Right lobe of liver (tissue), 4 donors: ENCODE data around the gene NUCB1.

Experiments
- POLR2A ChIP-seq: fragments of 450-650 bp; IDR thresholded peaks from one replicate; pipeline ENCODE4 v1.6.1; 2017; ENCODE audit warnings: antibody characterized with exemption, mild to moderate bottlenecking
- TF ChIP-seq, protein P1 (sequence below), 4 donors: fragments of 200-600 bp in 3 of 4; fragments of 450-650 bp in 1 of 4; IDR thresholded peaks; one replicate each; pipeline versions ENCODE4 v1.5.1 to v1.8.0; 2016 to 2022; ENCODE audit warnings: antibody characterized with exemption in 4 of 4, mild to moderate bottlenecking in 2 of 4
- donor health status: DM: no; HTN: no; CAD: no.
- donor health status: DM: no; HTN: no; CAD: no.
- donor health status: DM: no; HTN: yes; CAD: no.

DNA sequence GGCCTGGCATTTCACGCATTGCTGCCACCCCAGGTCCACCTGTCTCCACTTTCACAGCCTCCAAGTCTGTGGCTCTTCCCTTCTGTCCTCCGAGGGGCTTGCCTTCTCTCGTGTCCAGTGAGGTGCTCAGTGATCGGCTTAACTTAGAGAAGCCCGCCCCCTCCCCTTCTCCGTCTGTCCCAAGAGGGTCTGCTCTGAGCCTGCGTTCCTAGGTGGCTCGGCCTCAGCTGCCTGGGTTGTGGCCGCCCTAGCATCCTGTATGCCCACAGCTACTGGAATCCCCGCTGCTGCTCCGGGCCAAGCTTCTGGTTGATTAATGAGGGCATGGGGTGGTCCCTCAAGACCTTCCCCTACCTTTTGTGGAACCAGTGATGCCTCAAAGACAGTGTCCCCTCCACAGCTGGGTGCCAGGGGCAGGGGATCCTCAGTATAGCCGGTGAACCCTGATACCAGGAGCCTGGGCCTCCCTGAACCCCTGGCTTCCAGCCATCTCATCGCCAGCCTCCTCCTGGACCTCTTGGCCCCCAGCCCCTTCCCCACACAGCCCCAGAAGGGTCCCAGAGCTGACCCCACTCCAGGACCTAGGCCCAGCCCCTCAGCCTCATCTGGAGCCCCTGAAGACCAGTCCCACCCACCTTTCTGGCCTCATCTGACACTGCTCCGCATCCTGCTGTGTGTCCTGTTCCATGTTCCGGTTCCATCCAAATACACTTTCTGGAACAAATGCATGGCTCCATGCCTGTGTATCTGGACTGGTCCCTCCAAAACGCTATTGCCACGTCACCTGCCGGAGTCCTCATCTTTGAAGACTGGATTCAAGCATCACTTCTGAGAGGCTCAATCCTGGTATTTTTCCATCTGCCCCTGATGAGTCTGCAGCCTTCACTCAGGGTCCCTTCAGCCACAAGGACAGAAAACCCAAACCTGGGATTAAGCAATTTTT, 22.7 kb downstream of the NUCB1 start:
- TF ChIP-seq, protein P1, sequence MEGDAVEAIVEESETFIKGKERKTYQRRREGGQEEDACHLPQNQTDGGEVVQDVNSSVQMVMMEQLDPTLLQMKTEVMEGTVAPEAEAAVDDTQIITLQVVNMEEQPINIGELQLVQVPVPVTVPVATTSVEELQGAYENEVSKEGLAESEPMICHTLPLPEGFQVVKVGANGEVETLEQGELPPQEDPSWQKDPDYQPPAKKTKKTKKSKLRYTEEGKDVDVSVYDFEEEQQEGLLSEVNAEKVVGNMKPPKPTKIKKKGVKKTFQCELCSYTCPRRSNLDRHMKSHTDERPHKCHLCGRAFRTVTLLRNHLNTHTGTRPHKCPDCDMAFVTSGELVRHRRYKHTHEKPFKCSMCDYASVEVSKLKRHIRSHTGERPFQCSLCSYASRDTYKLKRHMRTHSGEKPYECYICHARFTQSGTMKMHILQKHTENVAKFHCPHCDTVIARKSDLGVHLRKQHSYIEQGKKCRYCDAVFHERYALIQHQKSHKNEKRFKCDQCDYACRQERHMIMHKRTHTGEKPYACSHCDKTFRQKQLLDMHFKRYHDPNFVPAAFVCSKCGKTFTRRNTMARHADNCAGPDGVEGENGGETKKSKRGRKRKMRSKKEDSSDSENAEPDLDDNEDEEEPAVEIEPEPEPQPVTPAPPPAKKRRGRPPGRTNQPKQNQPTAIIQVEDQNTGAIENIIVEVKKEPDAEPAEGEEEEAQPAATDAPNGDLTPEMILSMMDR (IDR thresholded peaks at IDR 0.05): no peak
- no peak for TF ChIP-seq POLR2A
